ENCODE data around the gene ACAP2. TPM values are rescaled to one million over a fixed set of nuclear protein-coding genes. Genes with fewer than 3 reads are reported as not detected.

ACAP2 gene
- total RNA-seq, 2 experiments from 2014 or later: 54.6 to 55.7 TPM

DNA sequence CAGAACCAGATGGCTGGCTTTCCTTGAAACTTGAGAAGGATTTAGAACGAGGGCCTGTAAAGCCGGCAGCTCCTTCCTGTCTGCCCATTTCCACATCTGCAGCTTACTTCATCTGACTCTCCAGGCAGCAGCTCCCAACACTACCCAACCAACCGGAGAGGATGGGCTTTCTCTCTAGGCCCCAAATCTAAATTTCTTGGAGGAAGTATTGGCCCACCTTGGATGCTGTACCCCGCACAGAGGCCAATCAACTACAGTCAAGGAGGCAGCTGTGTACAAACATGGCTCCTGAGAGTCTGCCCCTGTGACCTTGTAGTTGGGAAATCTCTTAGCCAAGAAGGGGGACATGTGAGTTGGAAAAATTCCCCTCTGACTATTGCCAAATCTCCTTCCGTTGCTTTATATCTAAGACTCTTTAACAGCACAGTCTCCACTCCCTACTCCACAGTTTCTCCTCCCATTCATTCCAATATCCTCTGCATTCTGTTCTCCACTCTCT, 8.0 kb upstream of the ACAP2 start:
- Mint-ChIP-seq H3K9me3 (peaks cover 6% of the 10 kb centered on the region), H3K27ac (no peak overlapping the region), H3K36me3 (ENCODE audit: low read depth) (no peaks in the 10 kb centered on the region), H3K4me1 (ENCODE audit: low read depth) (peaks cover 12% of the 10 kb centered on the region), H3K4me3 (no peak overlapping the region), H3K27me3 (no peaks in the 10 kb centered on the region)
- intact Hi-C loops (cut with micrococcal nuclease): no loop called here
- DNase-seq (no peak), ATAC-seq (no peak)
- ChIA-PET POLR2A (no interaction called here), CTCF (interaction anchor here (1.4 kb wide), 1 partner anchor 72 kb away, joined by 3 read pairs; no protein-coding TSS in a partner anchor)
- TF ChIP-seq, protein P1, sequence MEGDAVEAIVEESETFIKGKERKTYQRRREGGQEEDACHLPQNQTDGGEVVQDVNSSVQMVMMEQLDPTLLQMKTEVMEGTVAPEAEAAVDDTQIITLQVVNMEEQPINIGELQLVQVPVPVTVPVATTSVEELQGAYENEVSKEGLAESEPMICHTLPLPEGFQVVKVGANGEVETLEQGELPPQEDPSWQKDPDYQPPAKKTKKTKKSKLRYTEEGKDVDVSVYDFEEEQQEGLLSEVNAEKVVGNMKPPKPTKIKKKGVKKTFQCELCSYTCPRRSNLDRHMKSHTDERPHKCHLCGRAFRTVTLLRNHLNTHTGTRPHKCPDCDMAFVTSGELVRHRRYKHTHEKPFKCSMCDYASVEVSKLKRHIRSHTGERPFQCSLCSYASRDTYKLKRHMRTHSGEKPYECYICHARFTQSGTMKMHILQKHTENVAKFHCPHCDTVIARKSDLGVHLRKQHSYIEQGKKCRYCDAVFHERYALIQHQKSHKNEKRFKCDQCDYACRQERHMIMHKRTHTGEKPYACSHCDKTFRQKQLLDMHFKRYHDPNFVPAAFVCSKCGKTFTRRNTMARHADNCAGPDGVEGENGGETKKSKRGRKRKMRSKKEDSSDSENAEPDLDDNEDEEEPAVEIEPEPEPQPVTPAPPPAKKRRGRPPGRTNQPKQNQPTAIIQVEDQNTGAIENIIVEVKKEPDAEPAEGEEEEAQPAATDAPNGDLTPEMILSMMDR (IDR thresholded peaks at IDR 0.05): no peak

DNA sequence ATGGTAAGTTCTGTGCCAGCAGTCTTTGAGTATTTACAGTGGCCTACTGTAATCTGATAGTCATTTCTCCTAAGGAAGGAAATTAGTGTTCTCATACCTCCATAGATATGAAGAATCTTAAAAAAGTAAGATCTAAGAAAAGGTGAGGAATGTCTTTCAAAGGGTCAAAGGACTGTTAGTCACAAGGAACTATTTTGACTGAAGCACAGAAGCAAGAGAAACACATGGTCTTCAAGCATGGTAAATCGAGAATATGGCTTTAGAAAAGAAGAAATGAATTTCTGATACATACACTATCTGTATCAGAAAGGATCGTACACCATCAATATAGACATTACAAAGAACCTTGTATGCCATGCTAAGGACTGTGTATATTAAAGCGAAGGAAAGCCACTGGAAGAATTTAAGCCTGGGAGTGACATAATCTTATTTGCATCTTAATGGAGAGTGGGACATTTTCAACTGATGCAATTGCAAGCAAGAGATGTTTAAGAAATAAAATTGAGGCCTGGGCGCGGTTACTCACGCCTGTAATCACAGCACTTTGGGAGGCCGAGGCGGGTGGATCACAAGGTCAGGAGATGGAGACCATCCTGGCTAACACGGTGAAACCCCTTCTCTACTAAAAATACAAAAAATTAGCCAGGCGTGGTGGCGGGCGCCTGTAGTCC, 5.5 kb upstream of the ACAP2 start:
- ATAC-seq (no peak), DNase-seq (no peak)
- Mint-ChIP-seq H3K9me3 (no peaks in the 10 kb centered on the region), H3K4me1 (ENCODE audit: low read depth) (peaks cover 18% of the 10 kb centered on the region), H3K27ac (no peak overlapping the region), H3K36me3 (ENCODE audit: low read depth) (no peaks in the 10 kb centered on the region), H3K27me3 (no peaks in the 10 kb centered on the region), H3K4me3 (no peak overlapping the region)
- intact Hi-C loops (cut with micrococcal nuclease): no loop called here
- ChIA-PET CTCF (no interaction called here), POLR2A (no interaction called here)
- TF ChIP-seq, protein P1 (IDR thresholded peaks at IDR 0.05): no peak

DNA sequence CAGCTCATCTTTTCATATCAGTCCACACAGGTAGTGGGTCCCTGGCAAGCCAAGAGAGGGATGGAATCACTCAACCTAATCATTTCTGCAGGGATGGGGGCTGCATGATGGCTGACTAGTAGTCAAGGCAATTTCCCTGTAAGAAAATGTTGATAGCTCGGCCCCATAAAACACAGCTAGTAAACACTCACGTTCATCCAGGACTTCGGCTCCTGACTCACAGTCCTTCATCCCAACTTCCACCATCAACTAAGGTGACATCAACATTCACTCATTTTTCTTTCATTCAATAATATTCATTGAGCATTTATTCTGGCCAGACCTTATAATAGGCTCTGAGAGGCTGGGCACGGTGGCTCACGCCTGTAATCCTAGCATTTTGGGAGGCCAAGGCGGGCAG, 4.4 kb upstream of the ACAP2 start:
- Mint-ChIP-seq H3K4me3 (no peak overlapping the region), H3K27me3 (no peaks in the 10 kb centered on the region), H3K4me1 (ENCODE audit: low read depth) (peaks cover 20% of the 10 kb centered on the region), H3K36me3 (ENCODE audit: low read depth) (no peaks in the 10 kb centered on the region), H3K9me3 (no peaks in the 10 kb centered on the region), H3K27ac (no peak overlapping the region)
- ChIA-PET CTCF (interaction anchor here (1.1 kb wide), 1 partner anchor 72 kb away, joined by 3 read pairs; no protein-coding TSS in a partner anchor), POLR2A (no interaction called here)
- ATAC-seq (no peak), DNase-seq (no peak)
- intact Hi-C loops (cut with micrococcal nuclease): no loop called here
- TF ChIP-seq, protein P1 (IDR thresholded peaks at IDR 0.05): no peak

DNA sequence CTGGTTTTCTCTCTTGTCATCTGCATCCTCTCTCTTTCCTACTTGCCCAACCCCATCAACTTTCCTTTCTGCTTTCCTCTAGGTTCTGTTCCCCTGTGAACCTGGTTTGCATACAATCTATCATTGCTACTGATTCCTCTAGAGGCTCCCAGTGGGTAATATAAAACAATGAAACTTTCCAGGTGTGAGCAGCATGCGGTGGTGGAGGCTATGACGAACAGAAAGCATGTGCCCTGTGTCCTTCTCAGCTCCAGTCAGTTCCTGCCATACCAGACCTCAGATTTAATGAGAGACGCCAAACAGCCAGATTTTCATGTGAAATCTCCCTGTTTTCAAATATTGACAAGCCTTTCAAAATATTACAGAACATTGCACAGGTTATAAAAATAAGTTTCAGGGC, 3.5 kb upstream of the ACAP2 start:
- Mint-ChIP-seq H3K9me3 (no peaks in the 10 kb centered on the region), H3K36me3 (ENCODE audit: low read depth) (no peaks in the 10 kb centered on the region), H3K27ac (no peak overlapping the region), H3K27me3 (no peaks in the 10 kb centered on the region), H3K4me1 (ENCODE audit: low read depth) (peaks cover 21% of the 10 kb centered on the region), H3K4me3 (no peak overlapping the region)
- POLR2A ChIA-PET: no interaction called here
- TF ChIP-seq, protein P1 (IDR thresholded peaks at IDR 0.05): no peak
- intact Hi-C loops (cut with micrococcal nuclease): no loop called here
- CTCF ChIA-PET: interaction anchor here (0.6 to 1.1 kb wide), 2 partner anchors 73 to 103 kb away, joined by 3 read pairs; no protein-coding TSS in a partner anchor
- DNase-seq (no peak), ATAC-seq (no peak)

DNA sequence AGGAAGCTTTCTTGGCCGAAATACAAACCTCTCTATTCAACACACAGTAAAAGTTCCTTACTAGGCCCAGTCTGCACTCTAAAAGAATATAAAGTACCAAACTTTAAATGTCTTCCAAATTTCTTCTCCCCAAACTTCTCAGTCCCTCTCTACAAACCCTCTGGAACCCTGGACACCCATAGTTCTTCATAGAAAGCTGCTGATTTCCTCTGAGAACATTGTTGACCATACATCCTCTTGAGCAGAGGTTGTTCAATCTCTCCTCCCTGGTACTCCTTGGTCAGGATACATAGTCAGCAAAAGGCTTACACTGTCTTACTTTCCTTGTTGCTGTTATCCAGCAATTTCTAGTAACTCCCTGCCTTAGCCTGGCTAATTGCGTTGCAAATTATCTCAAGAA, 3.1 kb upstream of the ACAP2 start:
- H3K9me3 Mint-ChIP-seq: no peaks in the 10 kb centered on the region
- ChIA-PET CTCF (interaction anchor here (0.8 to 6.8 kb wide), 2 partner anchors 49 to 175 kb away, joined by 3 to 60 read pairs; partner anchors contain the start of gene XXYLT1), POLR2A (no interaction called here)
- peaks cover 26% of the 10 kb centered on the region for H3K4me1 Mint-ChIP-seq (ENCODE audit: low read depth)
- TF ChIP-seq, protein P1 (IDR thresholded peaks at IDR 0.05): no peak
- H3K27me3 Mint-ChIP-seq: no peaks in the 10 kb centered on the region
- intact Hi-C loops (cut with micrococcal nuclease): no loop called here
- H3K4me3 Mint-ChIP-seq: no peak overlapping the region
- no peak overlapping the region for H3K27ac Mint-ChIP-seq
- no peaks in the 10 kb centered on the region for H3K36me3 Mint-ChIP-seq (ENCODE audit: low read depth)
- DNase-seq (no peak), ATAC-seq (no peak)

Data from activated CD8-positive, alpha-beta T cell treated with anti-CD3 and anti-CD28 coated beads for 36 hours (primary cell).